HG03025 (cell line): Measurements from ENCODE around the gene PDCD7.

Experiments used
- ATAC-seq: cut with Tn5 transposase; IDR thresholded peaks from one replicate; pipeline ENCODE4 v1.9.1; 2021; ENCODE audit warnings: mild to moderate bottlenecking, moderate library complexity; ENCODE audit not compliant: unreplicated experiment, low FRiP score

Gene PDCD7

DNA sequence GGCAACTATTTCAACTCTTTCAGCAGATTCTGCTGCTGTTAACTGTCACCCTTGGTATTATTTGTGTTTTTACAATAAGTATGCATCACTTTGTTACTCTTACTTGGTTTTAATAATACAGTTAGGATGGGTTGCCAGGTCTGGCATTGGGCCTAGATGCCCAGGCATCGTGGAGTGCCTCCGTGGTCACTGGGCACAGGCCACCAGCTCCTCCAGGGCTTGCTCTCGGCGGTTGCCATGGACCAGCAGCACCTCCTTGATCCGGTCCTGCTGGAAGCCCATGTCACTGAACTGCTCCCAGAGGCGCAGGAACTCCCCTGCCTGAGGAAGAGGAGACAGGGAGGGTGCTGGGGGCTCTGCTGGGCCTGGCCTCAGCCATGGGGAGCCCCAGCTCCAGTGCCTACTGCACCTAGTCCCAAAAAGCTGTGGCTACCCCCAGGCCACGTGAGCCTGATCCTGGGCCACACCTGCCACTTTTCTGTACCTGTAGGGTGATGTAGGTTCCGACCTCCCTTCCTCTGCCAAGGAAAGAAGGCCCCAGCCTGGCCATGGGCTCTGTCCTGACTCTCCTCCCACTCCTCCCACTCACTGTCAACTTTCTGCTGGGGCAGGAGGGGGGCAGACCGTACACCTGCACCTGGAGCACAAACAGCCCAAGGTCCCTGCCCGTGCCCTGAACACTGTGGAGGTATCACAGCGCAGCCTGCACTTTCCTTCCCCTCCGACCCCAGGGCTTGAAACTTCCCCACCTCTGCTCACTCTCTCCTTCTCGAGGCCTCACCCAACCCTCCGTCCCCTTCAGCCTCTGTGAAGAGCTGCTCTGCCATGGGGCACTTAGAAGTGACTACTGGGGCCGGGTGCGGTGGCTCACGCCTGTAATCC is 40.5 kb downstream of the PDCD7 start:
- no peak for ATAC-seq

DNA sequence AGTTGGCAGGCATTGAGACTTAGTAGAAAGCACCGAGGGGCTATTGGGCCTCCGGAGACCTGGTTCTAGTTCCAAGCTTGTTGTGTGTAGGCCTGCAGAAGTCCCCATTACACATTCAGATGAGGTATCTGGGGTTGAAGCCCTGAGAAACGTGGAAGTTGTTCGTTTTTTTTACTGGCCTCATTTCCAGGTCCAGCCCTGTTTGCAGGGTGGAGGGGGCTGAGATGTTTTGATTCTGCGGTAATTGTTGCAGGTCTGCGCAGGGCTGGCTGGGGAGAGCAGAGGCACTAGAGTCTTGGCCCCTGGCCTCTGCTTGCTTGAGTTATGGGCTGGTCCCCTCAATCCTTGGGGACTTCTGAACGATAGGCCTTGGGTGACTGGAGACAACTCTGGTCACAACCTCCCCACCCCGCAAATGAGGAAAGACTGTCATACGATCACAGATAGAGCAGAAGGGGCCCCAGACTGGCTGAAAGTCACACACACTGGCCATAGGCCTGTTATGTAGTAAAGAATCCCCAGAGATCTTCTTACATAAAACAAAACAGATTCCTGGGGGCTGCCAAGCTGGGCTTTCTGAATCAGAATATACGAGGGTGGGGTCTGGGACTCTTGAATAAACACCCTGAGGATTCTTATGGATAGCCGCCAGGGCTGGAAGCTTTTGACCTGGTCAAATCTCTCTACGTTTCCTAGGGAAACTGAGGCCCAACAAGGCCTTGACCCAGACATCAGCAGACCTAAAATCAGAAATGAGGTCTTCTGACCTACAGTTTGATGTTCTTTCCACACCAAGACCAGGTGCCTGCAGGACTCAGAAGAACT is 41.5 kb downstream of the PDCD7 start:
- ATAC-seq: no peak

DNA sequence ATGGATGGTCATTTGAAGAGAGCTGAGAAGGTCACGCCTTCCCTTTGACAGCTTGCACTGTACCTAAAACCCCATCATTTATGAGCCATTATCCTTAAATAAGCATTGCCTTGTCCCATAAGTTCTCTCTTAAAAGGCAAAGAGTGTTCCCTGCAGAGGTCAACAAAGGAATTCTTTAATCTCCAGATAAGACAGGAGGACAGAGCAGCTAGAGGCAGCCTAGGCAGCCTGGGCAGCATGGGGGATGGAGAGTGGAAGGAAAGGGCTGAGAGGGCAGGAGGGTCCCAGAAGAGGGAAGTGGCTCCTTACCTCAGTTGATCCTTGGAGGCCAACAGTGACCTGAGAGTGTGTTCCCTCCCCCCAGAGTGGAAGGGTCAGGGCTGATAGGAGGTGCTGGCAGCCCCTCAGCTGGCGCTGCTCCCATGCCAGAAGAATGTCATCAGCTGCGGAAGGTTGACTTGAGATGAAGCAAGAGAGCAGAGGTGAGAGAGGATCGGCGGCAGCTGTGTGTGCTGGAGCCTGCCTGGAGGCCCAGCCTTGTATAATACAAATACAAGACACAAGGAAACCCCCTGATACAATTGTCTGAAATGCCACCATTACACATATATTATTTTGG is 44.3 kb downstream of the PDCD7 start:
- ATAC-seq: no peak

DNA sequence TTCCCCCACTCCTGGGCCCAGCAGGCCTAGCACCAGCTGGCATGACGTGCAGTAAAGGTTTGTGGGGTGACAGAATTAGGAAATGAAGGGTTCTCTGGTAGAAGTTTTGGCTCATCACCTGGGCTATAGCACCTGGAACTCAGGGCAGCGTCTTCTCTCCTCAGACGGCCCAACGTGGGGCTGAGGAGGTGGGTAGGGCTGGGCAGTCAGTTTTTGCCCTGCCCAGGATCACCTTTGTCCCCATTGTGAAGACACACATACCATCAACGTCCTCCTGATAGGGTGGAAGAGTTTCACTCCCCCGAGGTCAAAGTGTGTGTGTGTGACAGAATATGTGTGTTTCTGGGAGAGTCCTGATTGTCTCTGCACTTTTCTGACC is 45.0 kb downstream of the PDCD7 start:
- no peak for ATAC-seq

DNA sequence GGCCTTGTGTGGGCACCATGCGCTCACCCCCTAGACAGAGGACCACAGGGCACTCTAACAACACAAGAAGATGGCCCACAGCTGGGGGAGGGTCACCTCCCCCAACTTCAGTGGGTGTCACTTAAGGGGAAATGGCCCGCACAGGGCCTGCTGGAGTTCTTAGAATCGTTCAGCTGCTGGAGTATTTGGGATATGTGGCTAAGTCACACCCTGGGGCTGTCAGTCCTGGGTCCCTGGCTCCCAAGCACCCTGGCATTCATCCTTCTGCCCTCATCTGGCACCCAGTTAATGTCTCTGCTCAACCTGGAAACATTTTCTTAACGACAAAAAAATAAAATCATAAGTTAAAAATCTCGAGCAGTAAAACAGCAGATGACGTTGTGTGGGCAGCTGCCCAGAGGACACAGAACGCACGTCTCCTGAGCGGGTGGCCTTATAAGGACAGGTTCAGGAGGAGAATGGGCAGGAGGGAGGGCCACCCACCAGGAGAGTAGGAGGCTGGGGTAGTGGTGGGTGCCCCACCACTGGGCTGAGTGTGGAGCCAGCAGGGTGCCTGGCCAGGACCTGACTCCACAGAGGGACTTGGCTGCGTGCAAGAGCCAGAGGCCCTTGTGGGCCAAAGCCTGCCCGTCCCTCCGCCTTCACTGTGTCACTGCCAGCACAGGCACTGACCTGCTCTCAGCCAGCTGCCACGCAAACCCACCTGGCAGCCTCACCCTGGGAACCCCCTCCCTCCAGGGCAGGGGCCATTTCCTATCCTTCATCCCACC is 45.5 kb downstream of the PDCD7 start:
- no peak for ATAC-seq

- no peak for ATAC-seq
Observed at GRCh38 chr15:65087411-65087810, 46.2 kb downstream of the PDCD7 start.

GRCh38 chr15:65086680-65087111 is 46.9 kb downstream of the PDCD7 start:
- no peak for ATAC-seq

- no peak for ATAC-seq
Observed at GRCh38 chr15:65085990-65086679, 47.5 kb downstream of the PDCD7 start.

DNA sequence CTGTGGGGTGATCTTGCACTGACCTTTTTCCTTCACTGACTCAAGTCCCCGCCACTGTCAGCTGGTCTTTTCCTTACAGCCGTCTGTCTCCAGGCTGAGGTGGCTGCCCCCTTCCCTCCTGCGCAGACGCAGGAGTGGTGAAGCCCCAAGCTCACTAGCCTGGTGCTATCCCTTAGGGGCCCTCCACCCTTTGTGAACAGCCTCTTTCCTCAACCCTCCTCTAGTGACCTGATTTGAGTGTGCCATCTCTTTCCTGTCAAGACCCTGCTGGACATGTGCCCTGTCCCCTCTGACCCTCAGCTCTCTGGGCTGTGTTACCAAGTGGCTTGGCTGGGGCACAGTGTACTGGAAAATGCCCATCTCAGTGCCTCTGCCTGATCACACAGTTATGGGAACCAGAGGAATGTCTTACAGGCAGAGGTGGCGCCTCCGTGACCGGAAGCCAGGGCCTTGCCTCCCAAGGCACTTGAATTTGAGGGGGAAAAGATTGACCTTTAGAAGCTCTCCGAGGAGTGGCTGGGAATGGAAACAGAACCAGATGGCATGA is 48.3 kb downstream of the PDCD7 start:
- ATAC-seq: no peak

- ATAC-seq: no peak
Observed at GRCh38 chr15:65084500-65085206, 49.0 kb downstream of the PDCD7 start.

- no peak for ATAC-seq
Observed at GRCh38 chr15:65083262-65083701, 50.3 kb downstream of the PDCD7 start.

- no peak for ATAC-seq
Observed at GRCh38 chr15:65082303-65082953, 51.2 kb downstream of the PDCD7 start.

DNA sequence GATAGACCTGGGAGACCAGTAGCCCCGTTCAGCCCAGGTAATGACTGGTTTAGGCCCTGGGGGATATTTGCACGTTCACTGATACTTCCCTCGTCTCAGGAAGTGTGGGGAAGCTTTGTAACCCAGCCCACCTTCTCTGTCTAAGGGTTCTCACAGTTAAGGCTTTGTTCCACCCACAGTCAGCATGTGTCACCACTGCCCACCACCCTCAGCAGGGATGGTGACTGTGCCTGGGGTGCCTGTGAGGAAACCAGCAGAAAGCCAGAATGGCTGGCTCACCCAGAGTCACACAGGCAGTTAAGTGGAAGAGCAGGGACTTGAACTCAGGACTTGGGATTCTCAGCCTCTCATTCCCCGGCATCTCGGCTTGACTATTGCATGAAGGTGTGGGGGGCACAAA is 51.9 kb downstream of the PDCD7 start:
- ATAC-seq: no peak

DNA sequence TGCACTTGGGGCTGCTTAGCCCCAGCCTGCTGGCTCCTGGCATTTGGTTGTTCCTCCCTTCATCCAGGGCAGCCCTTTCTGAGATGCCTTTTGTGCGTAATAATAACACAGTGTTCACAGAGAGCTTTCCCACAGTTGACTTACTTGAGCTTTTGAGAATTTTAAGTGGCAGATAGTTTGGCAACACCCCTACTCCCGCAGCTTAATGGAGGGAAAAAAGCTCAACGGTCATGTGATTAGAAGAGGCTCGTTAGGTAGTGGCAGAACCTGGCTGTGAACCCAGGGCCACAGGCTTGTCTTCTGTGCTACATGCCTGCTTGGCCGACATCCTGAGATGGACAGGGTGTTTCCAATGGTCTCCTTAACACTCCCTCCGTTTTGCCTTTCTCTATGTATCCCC is 52.3 kb downstream of the PDCD7 start:
- ATAC-seq: no peak

GRCh38 chr15:65079580-65079979 is 54.0 kb downstream of the PDCD7 start:
- ATAC-seq: no peak

GRCh38 chr15:65077981-65078352 is 55.6 kb downstream of the PDCD7 start:
- ATAC-seq: no peak

- ATAC-seq: no peak
Observed at GRCh38 chr15:65077291-65077980, 56.2 kb downstream of the PDCD7 start.
